ENCODE data around the gene SCP2.

SCP2 gene

GRCh38 chr1:53069663-53070327, 142.7 kb downstream of the SCP2 start:
- no peak for DNase-seq

GRCh38 chr1:53070621-53071020, 143.5 kb downstream of the SCP2 start:
- DNase-seq, result no peak

GRCh38 chr1:53071167-53071865, 144.2 kb downstream of the SCP2 start:
- no peak for DNase-seq

GRCh38 chr1:53071915-53072314, 144.8 kb downstream of the SCP2 start:
- no peak for DNase-seq

- no peak for DNase-seq
Measured at GRCh38 chr1:53073287-53073686, 146.2 kb downstream of the SCP2 start.

- DNase-seq, result no peak
Measured at GRCh38 chr1:53073868-53074311, 146.8 kb downstream of the SCP2 start.

- DNase-seq, result no peak
Measured at GRCh38 chr1:53074313-53075154, 147.5 kb downstream of the SCP2 start.

GRCh38 chr1:53075206-53075605, 148.1 kb downstream of the SCP2 start:
- DNase-seq, result no peak

GRCh38 chr1:53075761-53076163, 148.7 kb downstream of the SCP2 start:
- DNase-seq, result no peak

GRCh38 chr1:53076165-53076564, 149.1 kb downstream of the SCP2 start:
- DNase-seq, result no peak

- no peak for DNase-seq
Measured at GRCh38 chr1:53076721-53077598, 149.9 kb downstream of the SCP2 start.

GRCh38 chr1:53077599-53077965, 150.5 kb downstream of the SCP2 start:
- no peak for DNase-seq

GRCh38 chr1:53078333-53079101, 151.4 kb downstream of the SCP2 start:
- no peak for DNase-seq

GRCh38 chr1:53079251-53079650, 152.2 kb downstream of the SCP2 start:
- DNase-seq, result no peak

- DNase-seq, result no peak
Measured at GRCh38 chr1:53080041-53080440, 153.0 kb downstream of the SCP2 start.

GRCh38 chr1:53080769-53081168, 153.7 kb downstream of the SCP2 start:
- DNase-seq, result no peak

GRCh38 chr1:53081384-53082066, 154.4 kb downstream of the SCP2 start:
- DNase-seq, result no peak

- no peak for DNase-seq
Measured at GRCh38 chr1:53082826-53083455, 155.9 kb downstream of the SCP2 start.

- no peak for DNase-seq
Measured at GRCh38 chr1:53083636-53084588, 156.8 kb downstream of the SCP2 start.

GRCh38 chr1:53084589-53084971, 157.5 kb downstream of the SCP2 start:
- no peak for DNase-seq

All from CD4-positive, alpha-beta T cell treated with Interleukin-17A for 4 hours (primary cell).